Measurements from ENCODE around the gene GATD1.

DNA sequence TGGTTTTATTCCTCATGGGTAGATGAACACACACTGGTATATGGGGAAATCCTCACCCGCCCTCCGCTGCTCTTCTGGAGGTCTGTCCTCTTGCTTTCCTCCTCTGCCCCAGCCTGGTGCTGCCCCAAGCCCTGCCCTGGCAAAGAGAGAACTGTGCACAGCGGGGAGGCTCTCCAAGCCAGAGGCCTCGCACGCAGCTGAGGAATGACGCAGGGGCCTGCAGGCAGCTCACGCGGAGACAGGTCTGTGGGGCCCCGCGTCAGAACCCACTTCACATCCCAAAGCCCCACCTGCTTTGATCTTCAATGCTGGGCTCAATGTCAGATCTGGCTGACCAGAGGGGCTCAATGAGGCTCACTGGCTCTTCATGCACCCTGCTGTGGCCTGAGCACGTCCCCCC lies 10.0 kb downstream of the GATD1 start:
- TF ChIP-seq, protein P1, sequence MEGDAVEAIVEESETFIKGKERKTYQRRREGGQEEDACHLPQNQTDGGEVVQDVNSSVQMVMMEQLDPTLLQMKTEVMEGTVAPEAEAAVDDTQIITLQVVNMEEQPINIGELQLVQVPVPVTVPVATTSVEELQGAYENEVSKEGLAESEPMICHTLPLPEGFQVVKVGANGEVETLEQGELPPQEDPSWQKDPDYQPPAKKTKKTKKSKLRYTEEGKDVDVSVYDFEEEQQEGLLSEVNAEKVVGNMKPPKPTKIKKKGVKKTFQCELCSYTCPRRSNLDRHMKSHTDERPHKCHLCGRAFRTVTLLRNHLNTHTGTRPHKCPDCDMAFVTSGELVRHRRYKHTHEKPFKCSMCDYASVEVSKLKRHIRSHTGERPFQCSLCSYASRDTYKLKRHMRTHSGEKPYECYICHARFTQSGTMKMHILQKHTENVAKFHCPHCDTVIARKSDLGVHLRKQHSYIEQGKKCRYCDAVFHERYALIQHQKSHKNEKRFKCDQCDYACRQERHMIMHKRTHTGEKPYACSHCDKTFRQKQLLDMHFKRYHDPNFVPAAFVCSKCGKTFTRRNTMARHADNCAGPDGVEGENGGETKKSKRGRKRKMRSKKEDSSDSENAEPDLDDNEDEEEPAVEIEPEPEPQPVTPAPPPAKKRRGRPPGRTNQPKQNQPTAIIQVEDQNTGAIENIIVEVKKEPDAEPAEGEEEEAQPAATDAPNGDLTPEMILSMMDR (IDR thresholded peaks at IDR 0.05), result no peak
- no peak for TF ChIP-seq POLR2A (IDR thresholded peaks at IDR 0.05)

Measured in tibial nerve (tissue), 3 donors.